ENCODE measurements around the gene TMEM217.
A peak's percentile ranks its signal among the peaks of the same experiment; 100 is the strongest.

The TMEM217 gene

GRCh38 chr6:37260040-37260439 lies 2.1 kb upstream of the TMEM217 start:
- Histone ChIP-seq H3K36me3 (ENCODE audit: control insufficient read depth, insufficient read depth, low read length, severe bottlenecking) (no peaks in the 10 kb centered on the region), H3K27me3 (replicated peaks; ENCODE audit: control insufficient read depth, insufficient read depth, low read length) (no peaks in the 10 kb centered on the region), H3K9ac (ENCODE audit: low read length) (no peak overlapping the region), H3K9me3 (ENCODE audit: control insufficient read depth, low read length) (no peaks in the 10 kb centered on the region), H3K4me1 (ENCODE audit: control insufficient read depth, insufficient read depth, low read length) (peaks cover 12% of the 10 kb centered on the region), H3K4me3 (ENCODE audit: low read length) (no peak overlapping the region)
- DNase-seq (ENCODE audit: low read depth), result no peak

DNA sequence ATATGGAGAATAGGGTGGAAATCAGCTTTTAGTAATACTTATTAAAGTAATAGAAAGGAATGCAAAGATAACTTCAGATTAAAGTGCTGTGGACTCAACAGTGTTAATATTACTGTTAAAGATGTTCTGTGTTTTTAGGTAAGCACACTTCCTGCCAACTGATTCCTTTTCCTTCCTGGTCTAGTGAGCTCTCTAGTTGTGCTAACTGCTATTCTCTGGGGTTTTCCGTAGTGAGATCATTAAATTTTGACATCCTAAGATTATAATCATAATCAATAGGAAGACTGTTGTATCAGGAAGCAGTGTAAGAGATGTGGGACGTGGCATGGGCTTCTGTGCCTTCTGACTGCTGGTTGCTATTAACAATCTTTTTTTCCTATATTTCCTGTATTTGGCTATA lies 1.2 kb upstream of the TMEM217 start:
- Histone ChIP-seq H3K4me3 (ENCODE audit: low read length) (no peak overlapping the region), H3K9ac (ENCODE audit: low read length) (no peak overlapping the region), H3K9me3 (ENCODE audit: control insufficient read depth, low read length) (no peaks in the 10 kb centered on the region), H3K27me3 (replicated peaks; ENCODE audit: control insufficient read depth, insufficient read depth, low read length) (no peaks in the 10 kb centered on the region), H3K4me1 (ENCODE audit: control insufficient read depth, insufficient read depth, low read length) (peaks cover 12% of the 10 kb centered on the region), H3K36me3 (ENCODE audit: control insufficient read depth, insufficient read depth, low read length, severe bottlenecking) (no peaks in the 10 kb centered on the region)
- DNase-seq (ENCODE audit: low read depth), result no peak

DNA sequence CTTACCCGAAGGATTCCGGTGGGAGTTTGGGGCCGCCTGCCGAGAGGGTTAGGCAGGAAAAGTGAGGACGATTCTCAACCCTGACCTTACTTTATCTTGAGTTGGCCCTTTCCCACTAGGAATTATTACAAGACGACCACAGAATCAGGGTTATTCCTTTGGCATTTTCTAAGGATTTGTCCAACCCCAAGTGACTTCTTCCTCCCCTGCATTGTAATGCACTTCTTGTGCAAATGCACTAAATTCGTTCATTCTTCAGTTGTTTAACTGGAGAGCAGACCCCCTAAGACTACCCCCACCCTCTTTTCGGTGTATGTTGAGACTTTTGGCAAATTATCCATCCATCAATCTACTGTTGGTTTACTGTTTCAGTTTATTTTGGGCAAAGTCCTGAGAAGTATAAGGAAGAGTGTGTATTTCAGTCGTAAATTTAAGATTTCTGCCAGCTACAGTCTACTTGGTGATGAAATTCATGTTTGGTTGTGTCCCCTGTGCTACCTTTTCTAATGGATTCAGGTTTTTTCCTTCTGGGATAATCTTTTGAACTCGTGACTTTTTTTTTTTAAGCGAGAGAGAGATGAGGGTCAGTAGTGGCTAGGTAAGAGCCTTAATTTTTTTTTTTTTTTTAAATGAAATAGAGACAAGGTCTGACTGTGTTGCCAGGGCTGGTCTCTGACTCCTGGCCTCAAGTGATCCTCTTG lies 611 bp upstream of the TMEM217 start:
- Histone ChIP-seq H3K4me1 (ENCODE audit: control insufficient read depth, insufficient read depth, low read length) (peaks cover 12% of the 10 kb centered on the region), H3K36me3 (ENCODE audit: control insufficient read depth, insufficient read depth, low read length, severe bottlenecking) (no peaks in the 10 kb centered on the region), H3K4me3 (ENCODE audit: low read length) (peak overlapping the region; percentile 99), H3K27me3 (replicated peaks; ENCODE audit: control insufficient read depth, insufficient read depth, low read length) (no peaks in the 10 kb centered on the region), H3K9me3 (ENCODE audit: control insufficient read depth, low read length) (no peaks in the 10 kb centered on the region), H3K9ac (ENCODE audit: low read length) (peak overlapping the region; percentile 96)
- peak; percentile 37 for DNase-seq (ENCODE audit: low read depth)

DNA sequence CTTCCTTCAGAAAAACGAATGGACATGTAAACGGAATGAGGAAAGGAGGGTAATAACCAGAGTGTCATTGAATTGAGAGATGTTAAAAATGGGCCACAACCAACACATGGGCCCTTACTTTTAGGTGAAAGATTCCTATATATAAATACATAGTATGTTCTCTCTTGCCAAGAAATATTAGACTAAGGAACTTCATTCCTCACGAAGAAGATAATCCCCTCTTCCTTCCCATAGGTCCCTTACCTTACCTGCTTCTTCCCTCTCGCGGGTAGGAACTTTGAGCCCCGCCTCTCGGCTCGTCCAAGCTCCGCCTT lies 667 bp downstream of the TMEM217 start:
- H3K4me3 ChIP-seq (ENCODE audit: low read length), result peak overlapping the region; percentile 99
- H3K9ac ChIP-seq (ENCODE audit: low read length), result peak overlapping the region; percentile 3
- no peak for DNase-seq (ENCODE audit: low read depth)
- no peaks in the 10 kb centered on the region for H3K36me3 ChIP-seq (ENCODE audit: control insufficient read depth, insufficient read depth, low read length, severe bottlenecking)
- peaks cover 12% of the 10 kb centered on the region for H3K4me1 ChIP-seq (ENCODE audit: control insufficient read depth, insufficient read depth, low read length)
- no peaks in the 10 kb centered on the region for H3K9me3 ChIP-seq (ENCODE audit: control insufficient read depth, low read length)
- no peaks in the 10 kb centered on the region for H3K27me3 ChIP-seq (replicated peaks; ENCODE audit: control insufficient read depth, insufficient read depth, low read length)

DNA sequence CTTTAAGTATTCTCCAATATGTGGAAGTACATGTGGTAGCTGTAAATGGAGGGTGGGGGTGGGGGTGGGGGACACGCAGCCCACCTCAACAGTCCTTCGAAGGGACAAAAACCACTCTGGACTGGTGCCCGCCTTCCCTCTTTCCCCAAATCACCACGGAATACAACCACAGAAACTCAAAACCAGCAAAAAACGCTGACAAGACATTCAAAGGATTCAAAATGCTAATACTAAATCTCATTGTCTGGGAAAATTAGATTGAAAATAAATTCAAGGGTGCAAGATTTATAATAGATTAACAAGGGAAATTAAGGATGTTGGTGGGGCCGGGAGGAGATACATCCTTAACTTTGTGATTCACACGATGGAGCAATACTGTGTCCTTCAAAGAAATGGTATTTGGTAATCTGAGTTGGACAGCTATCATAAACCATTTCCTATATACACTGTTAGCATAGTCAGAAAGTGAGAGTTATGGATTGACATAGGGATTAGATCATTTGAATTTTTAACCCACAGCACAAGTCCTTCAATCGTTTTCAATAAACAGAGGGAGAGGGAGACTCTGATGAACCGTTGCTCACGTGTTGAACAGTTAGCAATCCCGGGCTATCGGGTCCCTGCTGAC lies 1.1 kb downstream of the TMEM217 start:
- H3K9me3 ChIP-seq (ENCODE audit: control insufficient read depth, low read length), result no peaks in the 10 kb centered on the region
- DNase-seq (ENCODE audit: low read depth), result no peak
- no peaks in the 10 kb centered on the region for H3K27me3 ChIP-seq (replicated peaks; ENCODE audit: control insufficient read depth, insufficient read depth, low read length)
- no peaks in the 10 kb centered on the region for H3K36me3 ChIP-seq (ENCODE audit: control insufficient read depth, insufficient read depth, low read length, severe bottlenecking)
- H3K4me3 ChIP-seq (ENCODE audit: low read length), result peak overlapping the region; percentile 99
- H3K4me1 ChIP-seq (ENCODE audit: control insufficient read depth, insufficient read depth, low read length), result peaks cover 12% of the 10 kb centered on the region
- peak overlapping the region; percentile 3 for H3K9ac ChIP-seq (ENCODE audit: low read length)

GRCh38 chr6:37254881-37255280 lies 3.1 kb downstream of the TMEM217 start:
- H3K4me3 ChIP-seq (ENCODE audit: low read length), result no peak overlapping the region
- peaks cover 16% of the 10 kb centered on the region for H3K4me1 ChIP-seq (ENCODE audit: control insufficient read depth, insufficient read depth, low read length)
- no peaks in the 10 kb centered on the region for H3K36me3 ChIP-seq (ENCODE audit: control insufficient read depth, insufficient read depth, low read length, severe bottlenecking)
- DNase-seq (ENCODE audit: low read depth), result no peak
- no peak overlapping the region for H3K9ac ChIP-seq (ENCODE audit: low read length)
- no peaks in the 10 kb centered on the region for H3K27me3 ChIP-seq (replicated peaks; ENCODE audit: control insufficient read depth, insufficient read depth, low read length)
- H3K9me3 ChIP-seq (ENCODE audit: control insufficient read depth, low read length), result peaks cover 3% of the 10 kb centered on the region

- DNase-seq (ENCODE audit: low read depth), result no peak
- H3K4me3 ChIP-seq (ENCODE audit: low read length), result no peak overlapping the region
- H3K4me1 ChIP-seq (ENCODE audit: control insufficient read depth, insufficient read depth, low read length), result peaks cover 14% of the 10 kb centered on the region
- H3K36me3 ChIP-seq (ENCODE audit: control insufficient read depth, insufficient read depth, low read length, severe bottlenecking), result no peaks in the 10 kb centered on the region
- H3K9me3 ChIP-seq (ENCODE audit: control insufficient read depth, low read length), result peaks cover 3% of the 10 kb centered on the region
- H3K27me3 ChIP-seq (replicated peaks; ENCODE audit: control insufficient read depth, insufficient read depth, low read length), result no peaks in the 10 kb centered on the region
- no peak overlapping the region for H3K9ac ChIP-seq (ENCODE audit: low read length)
Observed at GRCh38 chr6:37253486-37254007, 4.4 kb downstream of the TMEM217 start.

DNA sequence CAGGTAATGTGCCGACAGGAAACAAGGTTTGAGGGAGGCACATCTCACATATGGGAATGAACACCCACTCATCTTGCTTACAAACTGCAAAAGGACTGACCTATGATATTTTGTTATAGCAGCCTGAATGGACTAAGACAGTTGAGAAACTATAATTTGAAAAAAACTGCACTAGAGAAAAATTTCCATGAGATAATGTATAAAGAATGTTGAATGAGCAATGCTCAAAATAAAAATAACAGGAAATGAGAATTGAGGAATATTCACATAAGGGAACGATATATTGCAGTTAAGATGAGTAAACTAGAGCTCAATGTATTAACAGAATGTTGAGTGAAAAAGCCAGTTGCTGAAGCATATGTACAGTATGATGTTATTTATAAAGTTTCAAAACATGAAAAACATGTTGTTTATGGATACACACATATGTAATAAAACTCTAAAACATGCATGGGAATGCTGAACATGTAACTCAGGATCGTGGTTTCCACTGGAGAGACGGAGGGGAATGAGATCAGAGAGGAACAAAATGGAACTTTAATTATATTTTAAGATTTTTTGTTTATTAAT lies 6.6 kb downstream of the TMEM217 start:
- DNase-seq (ENCODE audit: low read depth), result peak; percentile 42
- Histone ChIP-seq H3K9ac (ENCODE audit: low read length) (no peak overlapping the region), H3K4me3 (ENCODE audit: low read length) (no peak overlapping the region), H3K36me3 (ENCODE audit: control insufficient read depth, insufficient read depth, low read length, severe bottlenecking) (no peaks in the 10 kb centered on the region), H3K9me3 (ENCODE audit: control insufficient read depth, low read length) (peaks cover 3% of the 10 kb centered on the region), H3K4me1 (ENCODE audit: control insufficient read depth, insufficient read depth, low read length) (peaks cover 7% of the 10 kb centered on the region), H3K27me3 (replicated peaks; ENCODE audit: control insufficient read depth, insufficient read depth, low read length) (no peaks in the 10 kb centered on the region)

GRCh38 chr6:37244430-37245310 lies 13.3 kb downstream of the TMEM217 start:
- Histone ChIP-seq H3K27me3 (replicated peaks; ENCODE audit: control insufficient read depth, insufficient read depth, low read length) (no peaks in the 10 kb centered on the region), H3K4me3 (ENCODE audit: low read length) (peak overlapping the region; percentile 38), H3K9me3 (ENCODE audit: control insufficient read depth, low read length) (no peaks in the 10 kb centered on the region), H3K4me1 (ENCODE audit: control insufficient read depth, insufficient read depth, low read length) (peaks cover 59% of the 10 kb centered on the region), H3K9ac (ENCODE audit: low read length) (peak overlapping the region; percentile 35), H3K36me3 (ENCODE audit: control insufficient read depth, insufficient read depth, low read length, severe bottlenecking) (no peaks in the 10 kb centered on the region)
- peak; percentile 99 for DNase-seq (ENCODE audit: low read depth)

- Histone ChIP-seq H3K4me3 (ENCODE audit: low read length) (peak overlapping the region; percentile 38), H3K36me3 (ENCODE audit: control insufficient read depth, insufficient read depth, low read length, severe bottlenecking) (no peaks in the 10 kb centered on the region), H3K9ac (ENCODE audit: low read length) (peak overlapping the region; percentile 35), H3K9me3 (ENCODE audit: control insufficient read depth, low read length) (no peaks in the 10 kb centered on the region), H3K27me3 (replicated peaks; ENCODE audit: control insufficient read depth, insufficient read depth, low read length) (no peaks in the 10 kb centered on the region), H3K4me1 (ENCODE audit: control insufficient read depth, insufficient read depth, low read length) (peaks cover 65% of the 10 kb centered on the region)
- no peak for DNase-seq (ENCODE audit: low read depth)
Observed at GRCh38 chr6:37243816-37244370, 14.1 kb downstream of the TMEM217 start.
